GM18526 (cell line): ENCODE results near the gene FAM149A.

Experiments used
- POLR2A ChIP-seq: IDR thresholded peaks from 3 replicates; pipeline ENCODE4 v1.6.1; 2011; ENCODE audit not compliant: insufficient read length; ENCODE audit errors: extremely low read depth

FAM149A gene

DNA sequence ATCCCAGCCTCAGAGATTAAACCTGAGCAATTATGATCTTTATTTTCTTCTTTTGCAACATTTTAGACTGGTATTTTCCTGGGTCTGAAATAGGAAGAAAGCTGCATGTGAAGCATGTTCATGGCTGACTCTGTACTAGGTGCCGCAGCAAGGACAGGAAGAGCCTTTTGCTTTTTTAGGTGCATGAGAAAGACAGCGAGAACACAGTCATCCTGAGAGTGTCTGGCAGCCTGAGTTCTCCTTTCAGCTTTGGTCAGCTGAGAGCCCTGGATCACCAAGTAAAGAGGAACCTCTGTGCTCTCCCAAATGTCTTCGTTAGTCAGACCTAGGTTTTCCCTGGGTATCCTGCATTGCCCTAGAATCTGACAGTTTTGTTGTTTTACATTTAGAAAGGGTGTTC lies 29.8 kb downstream of the FAM149A start:
- TF ChIP-seq POLR2A: no peak

DNA sequence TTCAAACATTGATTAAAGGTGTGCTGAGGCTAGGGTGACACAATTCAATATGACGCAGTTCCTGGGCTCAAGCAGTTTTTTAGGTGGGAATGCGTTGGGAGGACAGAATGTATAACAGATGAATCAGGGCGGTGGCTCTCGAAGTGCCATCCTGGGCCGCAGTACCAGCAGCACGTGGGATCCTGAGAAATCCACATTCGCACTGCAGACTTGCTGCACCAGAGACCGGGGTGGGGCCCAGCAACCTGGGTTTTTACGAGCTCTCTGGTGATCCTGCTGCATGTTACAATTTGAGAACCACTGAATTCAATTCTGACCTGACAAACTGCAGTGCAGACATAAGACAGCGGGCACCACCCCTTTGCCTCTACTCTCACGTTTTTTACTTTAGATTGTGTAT lies 30.4 kb downstream of the FAM149A start:
- no peak for TF ChIP-seq POLR2A

DNA sequence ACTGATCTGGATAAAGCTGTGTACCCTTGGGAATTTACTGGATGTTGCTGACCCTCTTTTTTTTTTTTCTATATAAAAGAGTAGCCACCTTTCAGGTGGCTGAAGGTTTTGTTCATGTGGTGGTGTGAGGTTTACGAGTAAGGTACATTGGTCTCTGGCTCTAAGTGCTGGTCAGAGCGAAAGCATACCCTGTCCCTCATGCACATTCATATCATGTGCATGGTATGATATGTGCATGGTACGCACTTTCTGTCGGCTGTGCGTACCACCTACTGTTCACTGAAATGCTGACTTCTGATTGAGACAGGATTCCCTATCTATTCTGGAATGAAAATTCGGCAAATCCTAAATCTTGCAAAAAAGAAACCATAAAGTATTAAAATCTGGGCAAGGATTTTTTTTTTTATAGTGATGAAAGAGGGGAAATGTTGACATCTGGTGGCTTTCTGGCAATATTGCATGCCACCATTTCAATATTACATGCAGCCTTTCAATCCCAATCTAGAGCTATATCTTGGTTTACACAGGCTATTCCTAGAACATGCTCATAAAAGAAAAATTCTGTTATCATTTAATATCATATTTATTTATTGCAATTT lies 32.8 kb downstream of the FAM149A start:
- no peak for TF ChIP-seq POLR2A

DNA sequence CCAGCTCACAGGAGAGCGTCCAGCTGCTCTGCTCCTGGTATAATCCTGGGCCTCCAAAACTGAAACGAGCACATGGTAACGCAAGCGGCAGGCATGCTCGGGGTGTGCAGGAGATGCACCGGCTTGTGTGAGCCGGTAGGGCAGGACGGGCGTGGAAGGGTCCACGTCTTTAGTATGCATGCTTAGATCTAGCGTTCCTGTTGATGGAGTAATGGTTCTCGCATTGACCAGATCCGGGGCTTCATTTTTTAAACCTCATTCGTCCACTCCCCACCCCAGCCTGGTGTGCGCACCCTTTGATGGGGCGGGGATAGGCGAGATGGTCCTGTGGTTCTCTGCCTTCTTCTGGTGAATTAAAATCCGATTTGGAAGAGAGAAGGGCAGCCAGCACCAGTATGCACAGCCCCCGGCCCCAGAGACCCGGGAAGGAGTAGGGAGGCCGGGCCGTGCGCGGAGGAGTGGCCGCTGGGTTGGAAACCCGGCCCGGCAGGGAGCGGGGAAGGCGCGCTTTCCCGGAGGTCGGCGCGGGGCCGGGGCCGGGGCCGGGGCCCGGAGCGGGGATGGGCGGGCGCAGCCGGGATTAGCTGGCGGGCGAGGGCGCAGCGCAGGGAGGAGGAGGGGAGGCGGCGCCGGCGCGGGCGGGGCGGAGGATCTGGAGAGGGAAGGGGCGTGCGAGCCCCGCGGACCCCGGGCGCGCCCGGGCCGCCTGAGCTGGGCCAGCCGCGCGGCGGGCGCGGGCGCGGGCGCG lies 39.9 kb downstream of the FAM149A start:
- no peak for TF ChIP-seq POLR2A

DNA sequence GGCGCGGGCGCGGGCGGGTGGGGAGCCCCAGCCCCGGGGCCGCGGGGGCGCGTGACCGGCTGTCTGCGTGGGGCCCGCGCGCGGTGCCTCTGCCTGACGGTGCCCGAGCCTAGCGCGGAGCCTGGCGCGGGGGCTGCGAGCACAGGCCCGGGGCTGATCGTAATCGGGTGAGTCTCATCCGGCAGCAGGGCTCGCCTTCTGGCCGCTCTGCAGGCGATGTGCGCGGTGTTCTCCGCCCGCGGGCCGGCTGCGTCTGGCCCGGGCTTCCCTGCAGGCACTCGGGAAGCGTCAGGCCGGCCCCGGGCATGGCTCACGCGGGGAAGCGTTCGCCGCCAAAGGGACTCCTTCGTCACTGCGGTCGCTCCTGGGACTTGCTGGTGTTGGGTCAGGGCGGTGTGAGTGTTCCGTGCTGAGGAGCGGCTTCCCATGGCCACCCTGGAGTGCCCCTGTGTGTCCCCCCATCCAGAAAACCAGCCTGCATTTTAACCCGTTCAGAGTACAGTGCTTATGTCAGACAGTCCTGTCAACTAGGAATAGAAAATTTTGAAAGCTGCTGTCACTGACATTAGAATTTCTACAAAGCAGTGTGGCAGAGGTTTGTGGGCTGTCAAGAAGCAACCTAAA lies 40.6 kb downstream of the FAM149A start:
- peak; percentile 25 for TF ChIP-seq POLR2A

DNA sequence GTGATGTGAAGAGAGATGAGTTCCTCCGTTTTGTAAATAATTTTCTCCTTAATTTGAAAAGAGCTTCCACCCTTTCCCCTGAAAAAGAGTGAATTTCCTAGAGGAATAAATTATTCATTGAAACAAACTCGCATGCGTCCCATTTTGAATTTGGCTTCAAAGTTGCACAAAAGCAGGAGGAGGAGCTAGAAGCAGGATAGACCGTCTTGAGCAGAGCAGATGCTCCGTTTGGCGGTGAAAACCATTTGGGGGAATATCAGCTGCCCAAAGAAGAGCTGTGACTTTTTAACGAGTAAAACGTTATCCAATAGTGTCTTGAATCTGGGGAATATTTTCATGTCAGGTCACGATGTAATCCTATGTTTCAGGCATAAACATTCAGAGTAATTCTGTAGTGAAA lies 42.0 kb downstream of the FAM149A start:
- no peak for TF ChIP-seq POLR2A

GRCh38 chr4:186148336-186148975 lies 44.0 kb downstream of the FAM149A start:
- TF ChIP-seq POLR2A: no peak

GRCh38 chr4:186149872-186150271 lies 45.4 kb downstream of the FAM149A start:
- TF ChIP-seq POLR2A: no peak

GRCh38 chr4:186150926-186151325 lies 46.4 kb downstream of the FAM149A start:
- TF ChIP-seq POLR2A: no peak

GRCh38 chr4:186151499-186151898 lies 47.0 kb downstream of the FAM149A start:
- TF ChIP-seq POLR2A: no peak

GRCh38 chr4:186158021-186158813 lies 53.7 kb downstream of the FAM149A start:
- no peak for TF ChIP-seq POLR2A

DNA sequence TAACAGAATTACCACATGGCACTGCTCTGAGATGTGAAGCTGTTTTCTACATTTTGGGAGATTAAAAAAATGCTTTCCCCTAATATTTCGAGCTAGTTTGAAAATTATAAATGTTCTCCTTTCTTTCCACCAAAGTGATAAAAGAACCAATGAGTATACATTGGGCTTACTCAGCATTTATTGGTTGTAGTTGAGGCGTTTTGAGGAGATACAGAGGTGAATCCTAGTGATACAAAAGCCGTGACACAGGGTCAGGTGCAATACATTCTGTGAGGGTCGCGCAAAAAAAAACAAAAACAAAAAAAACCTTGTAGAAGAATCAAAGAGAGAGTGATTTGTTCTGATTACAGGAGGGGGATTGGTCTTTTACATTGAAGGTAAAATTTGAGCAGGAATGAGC lies 54.5 kb downstream of the FAM149A start:
- TF ChIP-seq POLR2A: no peak

- no peak for TF ChIP-seq POLR2A
Observed at GRCh38 chr4:186159613-186160012, 55.1 kb downstream of the FAM149A start.

DNA sequence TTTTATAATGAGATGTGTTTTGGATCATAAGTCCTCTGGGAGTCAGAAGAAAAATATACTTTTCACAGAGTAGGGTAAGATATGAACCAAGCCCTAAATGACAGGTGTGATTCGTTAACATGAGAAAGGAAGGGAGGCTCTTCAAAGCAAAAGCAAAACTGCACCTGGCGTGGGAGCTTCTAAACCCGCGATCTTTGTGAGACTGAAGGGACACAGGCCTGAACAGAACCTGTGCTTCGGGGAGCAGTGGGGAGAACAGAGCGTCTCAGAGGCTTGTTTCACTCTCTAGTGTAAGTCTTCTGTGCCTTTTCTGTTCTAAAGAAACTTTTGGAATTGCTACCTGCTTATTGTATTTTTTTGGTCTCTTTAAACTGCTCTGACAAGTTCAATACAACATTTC lies 56.6 kb downstream of the FAM149A start:
- TF ChIP-seq POLR2A: no peak

DNA sequence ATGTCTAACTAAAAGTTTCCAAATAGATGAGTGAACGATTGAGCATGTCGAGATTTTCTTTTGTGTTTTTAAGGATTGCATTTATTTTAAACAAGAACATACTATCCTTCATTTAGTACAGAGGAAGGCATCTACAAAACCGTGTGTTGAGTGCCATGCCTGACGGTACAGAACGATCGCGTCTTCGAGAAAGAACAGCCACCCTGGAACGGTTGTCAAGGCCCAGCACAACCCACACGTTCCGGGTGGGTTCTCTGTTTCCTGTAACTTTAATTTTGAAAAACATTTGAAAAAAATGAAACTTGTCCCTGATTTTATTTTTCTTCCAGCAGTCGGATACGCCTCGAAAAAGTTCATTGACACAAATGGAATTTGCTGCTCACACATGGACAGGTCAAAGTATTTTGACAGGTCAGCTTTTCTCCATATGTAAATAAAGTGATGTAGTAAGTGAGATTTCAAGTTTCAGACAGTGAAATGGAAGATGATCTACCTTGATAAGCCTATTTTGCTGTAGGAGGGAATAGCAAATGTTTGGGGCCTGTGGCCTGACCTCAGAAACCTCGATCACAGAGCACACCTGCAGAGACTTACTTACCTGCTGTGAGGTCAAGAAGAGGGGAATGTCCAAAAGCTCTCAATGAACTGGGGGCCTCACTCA lies 62.5 kb downstream of the FAM149A start:
- no peak for TF ChIP-seq POLR2A
